ENCODE measurements around the gene NUAK1. TPM values are rescaled to one million over a fixed set of nuclear protein-coding genes. Genes with fewer than 3 reads are reported as not detected.

The NUAK1 gene
- total RNA-seq, 1 donor from 2014 or later = 7.6 TPM

GRCh38 chr12:106027911-106028310 is 110.8 kb downstream of the NUAK1 start:
- TF ChIP-seq CTCF (IDR thresholded peaks at IDR 0.05; ENCODE audit: insufficient read depth, low read length, severe bottlenecking) = no peak
- no peak overlapping the region for H3K4me3 ChIP-seq (ENCODE audit: low read depth, low read length)
- no peak for FAIRE-seq
- DNase-seq (ENCODE audit: low read depth) = no peak
- no peaks in the 10 kb centered on the region for H3K36me3 ChIP-seq (ENCODE audit: control insufficient read depth, insufficient read depth, low read length)
- no peaks in the 10 kb centered on the region for H3K27me3 ChIP-seq (ENCODE audit: control insufficient read depth, insufficient read depth, low read length)

- Histone ChIP-seq H3K27me3 (ENCODE audit: control insufficient read depth, insufficient read depth, low read length) (no peaks in the 10 kb centered on the region), H3K4me3 (ENCODE audit: low read depth, low read length) (no peak overlapping the region), H3K36me3 (ENCODE audit: control insufficient read depth, insufficient read depth, low read length) (no peaks in the 10 kb centered on the region)
- DNase-seq (ENCODE audit: low read depth) = no peak
- no peak for FAIRE-seq
- TF ChIP-seq CTCF (IDR thresholded peaks at IDR 0.05; ENCODE audit: insufficient read depth, low read length, severe bottlenecking) = no peak
These were observed 111.5 kb downstream of the NUAK1 start for GRCh38 chr12:106027286-106027685.

GRCh38 chr12:106025129-106025528 is 113.6 kb downstream of the NUAK1 start:
- TF ChIP-seq CTCF (IDR thresholded peaks at IDR 0.05; ENCODE audit: insufficient read depth, low read length, severe bottlenecking) = no peak
- H3K36me3 ChIP-seq (ENCODE audit: control insufficient read depth, insufficient read depth, low read length) = no peaks in the 10 kb centered on the region
- no peaks in the 10 kb centered on the region for H3K27me3 ChIP-seq (ENCODE audit: control insufficient read depth, insufficient read depth, low read length)
- DNase-seq (ENCODE audit: low read depth) = no peak
- H3K4me3 ChIP-seq (ENCODE audit: low read depth, low read length) = no peak overlapping the region
- no peak for FAIRE-seq

- no peak overlapping the region for H3K4me3 ChIP-seq (ENCODE audit: low read depth, low read length)
- no peaks in the 10 kb centered on the region for H3K36me3 ChIP-seq (ENCODE audit: control insufficient read depth, insufficient read depth, low read length)
- TF ChIP-seq CTCF (IDR thresholded peaks at IDR 0.05; ENCODE audit: insufficient read depth, low read length, severe bottlenecking) = no peak
- no peak for DNase-seq (ENCODE audit: low read depth)
- no peak for FAIRE-seq
- no peaks in the 10 kb centered on the region for H3K27me3 ChIP-seq (ENCODE audit: control insufficient read depth, insufficient read depth, low read length)
These were observed 115.7 kb downstream of the NUAK1 start for GRCh38 chr12:106023039-106023438.

- no peak for FAIRE-seq
- Histone ChIP-seq H3K36me3 (ENCODE audit: control insufficient read depth, insufficient read depth, low read length) (no peaks in the 10 kb centered on the region), H3K27me3 (ENCODE audit: control insufficient read depth, insufficient read depth, low read length) (no peaks in the 10 kb centered on the region), H3K4me3 (ENCODE audit: low read depth, low read length) (no peak overlapping the region)
- TF ChIP-seq CTCF (IDR thresholded peaks at IDR 0.05; ENCODE audit: insufficient read depth, low read length, severe bottlenecking) = no peak
- peak; percentile 32 for DNase-seq (ENCODE audit: low read depth)
These were observed 116.2 kb downstream of the NUAK1 start for GRCh38 chr12:106022568-106023012.

- DNase-seq (ENCODE audit: low read depth) (no peak), FAIRE-seq (no peak)
- no peaks in the 10 kb centered on the region for H3K36me3 ChIP-seq (ENCODE audit: control insufficient read depth, insufficient read depth, low read length)
- no peak overlapping the region for H3K4me3 ChIP-seq (ENCODE audit: low read depth, low read length)
- no peak for TF ChIP-seq CTCF (IDR thresholded peaks at IDR 0.05; ENCODE audit: insufficient read depth, low read length, severe bottlenecking)
- H3K27me3 ChIP-seq (ENCODE audit: control insufficient read depth, insufficient read depth, low read length) = no peaks in the 10 kb centered on the region
These were observed 117.2 kb downstream of the NUAK1 start for GRCh38 chr12:106021516-106021915.

All from bronchial epithelial cell (primary cell).